GM18507 (cell line): ENCODE data around the gene SEPTIN3.

Source experiments
- DNase-seq: peaks from one replicate; pipeline ENCODE4 v3.0.0; 2011; ENCODE audit warnings: low read depth; ENCODE audit not compliant: insufficient read length; ENCODE audit errors: extremely low spot score
- FAIRE-seq: peaks from 2 replicates; lab custom pipeline; 2011; peaks lifted over from hg19 to GRCh38; lab: Jason Lieb, UNC

Gene SEPTIN3

GRCh38 chr22:42000466-42000865 is 31.2 kb downstream of the SEPTIN3 start:
- no peak for DNase-seq
- FAIRE-seq: no peak

GRCh38 chr22:42001121-42001520 is 31.9 kb downstream of the SEPTIN3 start:
- DNase-seq (no peak), FAIRE-seq (no peak)

DNA sequence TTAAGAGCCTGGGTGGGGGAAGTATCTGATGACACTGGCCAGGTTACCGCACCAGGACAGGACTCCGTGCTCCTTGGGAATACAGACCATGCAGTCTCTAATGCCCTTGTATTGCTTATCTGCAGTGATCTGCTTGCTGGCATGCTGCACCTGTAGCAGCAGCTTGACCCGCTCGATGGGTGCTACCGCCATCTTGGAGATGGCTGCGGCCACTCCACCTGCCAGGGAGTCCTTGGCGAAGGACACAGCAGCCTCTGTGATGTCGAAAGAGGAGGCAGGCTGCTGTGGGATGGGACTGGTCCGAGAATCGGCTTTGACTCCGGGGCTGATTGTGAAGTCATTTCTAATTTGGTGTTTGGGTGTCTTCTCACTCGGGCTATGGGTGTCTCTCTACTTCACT is 32.5 kb downstream of the SEPTIN3 start:
- no peak for FAIRE-seq
- DNase-seq: no peak

DNA sequence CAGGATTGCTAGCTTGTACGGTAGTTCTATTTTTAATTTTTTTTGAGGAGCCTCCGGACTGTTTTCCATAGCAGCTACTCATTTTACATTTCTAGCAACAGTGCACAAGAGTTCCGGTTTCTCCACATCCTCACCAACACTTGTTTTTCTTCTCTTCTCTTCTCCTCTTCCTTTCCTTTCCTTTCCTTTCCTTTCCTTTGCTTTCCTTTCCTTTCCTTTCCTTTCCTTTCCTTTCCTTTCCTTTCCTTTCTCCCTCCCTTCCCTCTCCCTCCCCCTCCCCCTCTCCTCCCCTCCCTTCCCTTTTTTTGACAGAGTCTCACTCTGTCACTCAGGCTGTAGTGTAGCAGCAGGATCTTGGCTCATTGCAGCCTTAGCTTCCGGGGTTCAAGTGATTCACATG is 38.7 kb downstream of the SEPTIN3 start:
- DNase-seq (no peak), FAIRE-seq (no peak)

GRCh38 chr22:42010778-42011177 is 41.5 kb downstream of the SEPTIN3 start:
- no peak for FAIRE-seq
- DNase-seq: no peak

DNA sequence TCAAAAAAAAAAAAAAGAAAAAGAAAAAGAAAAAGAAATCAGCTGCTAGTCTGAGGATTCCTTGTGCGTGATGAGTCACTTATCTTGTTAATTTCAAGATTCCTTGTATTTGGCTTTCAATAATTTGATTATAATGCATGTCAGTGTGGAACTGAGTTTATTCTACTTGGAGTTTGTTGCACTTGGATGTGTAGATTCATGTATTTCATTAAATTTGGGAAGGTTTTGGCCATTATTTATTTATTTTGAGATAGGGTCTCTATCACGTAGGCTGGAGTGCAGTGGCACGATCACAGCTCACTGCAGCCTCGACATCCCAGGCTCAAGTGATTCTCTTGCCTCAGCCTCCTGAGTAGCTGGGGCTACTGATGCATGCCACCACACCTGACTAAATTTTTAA is 44.1 kb downstream of the SEPTIN3 start:
- no peak for DNase-seq
- no peak for FAIRE-seq

GRCh38 chr22:42016111-42016510 is 46.9 kb downstream of the SEPTIN3 start:
- DNase-seq (no peak), FAIRE-seq (no peak)

DNA sequence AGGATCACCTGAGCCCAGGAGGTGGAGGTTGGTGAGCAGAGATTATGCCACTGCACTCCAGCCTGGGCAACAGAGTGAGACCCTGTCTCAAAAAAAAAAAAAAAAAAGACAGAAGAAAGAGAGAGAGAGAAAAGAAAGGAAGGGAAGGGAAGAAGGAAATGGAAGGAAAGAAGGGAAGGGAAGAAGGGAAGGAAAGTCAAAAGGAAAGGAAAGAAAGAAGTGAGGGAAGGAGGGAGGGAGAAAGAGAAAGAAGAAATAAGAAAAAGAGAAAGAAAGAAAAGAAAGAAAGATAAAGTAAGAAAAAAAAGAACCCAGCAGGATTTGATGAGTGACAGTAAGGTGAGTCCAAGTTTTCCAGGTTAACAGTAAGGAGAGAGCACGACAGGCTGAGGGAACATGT is 49.0 kb downstream of the SEPTIN3 start:
- FAIRE-seq (no peak), DNase-seq (no peak)
